ENCODE results near the gene PRKCH.

The PRKCH gene

GRCh38 chr14:61337893-61338292, 16.5 kb downstream of the PRKCH start:
- DNase-seq (ENCODE audit: low spot score) = peak; percentile 91

- DNase-seq (ENCODE audit: low spot score) = no peak
Observed at GRCh38 chr14:61338457-61338856, 17.1 kb downstream of the PRKCH start.

DNA sequence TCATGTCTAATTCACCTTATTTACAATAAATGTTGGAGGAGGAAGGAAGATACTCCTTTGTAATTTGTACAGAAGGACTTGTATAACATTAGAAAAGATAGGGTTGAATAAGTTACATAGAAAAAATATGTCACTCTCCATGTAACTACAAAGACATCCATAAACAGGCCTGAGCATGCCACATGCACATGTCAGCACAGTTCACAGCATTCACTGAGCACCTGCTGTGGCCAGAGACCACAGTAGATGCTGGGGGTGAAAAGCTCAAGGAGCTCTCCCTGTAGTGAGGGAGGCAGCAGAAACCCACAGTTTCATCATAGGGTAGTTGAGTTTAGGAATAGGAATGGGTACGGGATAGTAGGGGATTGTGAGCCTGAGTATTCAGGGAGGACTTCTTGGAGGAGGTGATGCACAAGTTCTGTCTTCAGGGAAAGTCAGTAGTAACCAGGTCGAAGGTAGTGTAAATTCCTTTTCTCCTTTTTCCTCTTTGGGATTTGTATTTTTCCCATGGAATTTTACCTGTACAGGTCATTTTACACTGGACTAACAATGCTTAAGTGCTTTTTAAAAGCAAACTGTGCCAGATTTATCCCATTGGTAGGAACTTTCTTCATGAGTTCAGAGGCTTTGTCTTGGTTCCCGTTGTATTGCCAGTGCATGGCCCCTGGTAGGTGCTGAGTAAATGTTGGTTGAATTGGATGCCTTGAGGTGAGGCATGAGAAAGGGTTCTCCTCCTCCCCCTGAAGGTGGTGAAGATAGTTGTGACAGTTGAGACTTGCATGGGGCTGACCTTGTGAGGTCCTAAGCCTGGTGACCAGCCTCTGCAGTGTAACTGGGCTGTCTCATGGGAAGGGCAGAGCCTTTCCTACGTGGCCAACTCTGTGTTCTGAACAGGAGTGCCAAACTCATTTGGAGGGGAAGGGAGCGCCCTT, 20.2 kb downstream of the PRKCH start:
- no peak for DNase-seq (ENCODE audit: low spot score)

DNA sequence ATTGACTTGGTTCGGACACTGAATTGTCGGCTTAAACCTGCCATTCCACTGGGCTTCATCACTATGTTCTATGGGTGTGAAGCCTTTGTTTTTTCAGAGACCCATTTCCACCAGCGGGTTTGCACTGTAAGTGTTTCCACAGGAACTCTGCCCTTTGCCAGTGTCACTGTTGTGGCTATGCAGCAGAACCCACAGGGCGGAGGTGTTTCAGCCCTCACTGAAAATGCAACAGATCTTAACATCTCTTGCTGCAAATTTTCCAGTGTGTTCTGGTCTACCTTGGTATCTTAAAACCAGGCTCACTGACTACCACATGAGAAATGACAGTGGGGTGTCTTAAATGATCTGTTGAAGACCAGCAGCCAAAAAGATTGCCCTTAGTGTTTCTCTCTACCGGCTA, 21.1 kb downstream of the PRKCH start:
- DNase-seq (ENCODE audit: low spot score) = peak; percentile 90

DNA sequence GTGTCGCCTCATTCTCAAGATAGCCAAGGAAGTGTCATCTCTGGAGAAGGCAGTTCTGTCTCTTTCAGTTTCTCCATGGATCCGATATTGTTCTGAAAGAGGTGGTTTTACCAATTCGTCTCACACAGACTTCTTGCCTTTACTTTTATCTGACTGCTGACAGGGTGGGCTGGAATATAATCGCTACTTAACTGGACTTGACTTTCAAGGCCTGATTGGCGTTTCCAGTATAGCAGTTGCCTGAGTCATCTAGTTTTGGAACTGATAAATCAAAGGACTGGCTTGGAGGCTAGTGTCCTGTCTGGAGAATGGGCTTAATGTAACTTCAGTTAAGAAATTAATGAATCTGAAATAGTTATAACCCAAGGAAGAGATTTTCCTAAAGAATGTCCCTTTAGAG, 21.6 kb downstream of the PRKCH start:
- no peak for DNase-seq (ENCODE audit: low spot score)

GRCh38 chr14:61343471-61343870, 22.1 kb downstream of the PRKCH start:
- no peak for DNase-seq (ENCODE audit: low spot score)

DNA sequence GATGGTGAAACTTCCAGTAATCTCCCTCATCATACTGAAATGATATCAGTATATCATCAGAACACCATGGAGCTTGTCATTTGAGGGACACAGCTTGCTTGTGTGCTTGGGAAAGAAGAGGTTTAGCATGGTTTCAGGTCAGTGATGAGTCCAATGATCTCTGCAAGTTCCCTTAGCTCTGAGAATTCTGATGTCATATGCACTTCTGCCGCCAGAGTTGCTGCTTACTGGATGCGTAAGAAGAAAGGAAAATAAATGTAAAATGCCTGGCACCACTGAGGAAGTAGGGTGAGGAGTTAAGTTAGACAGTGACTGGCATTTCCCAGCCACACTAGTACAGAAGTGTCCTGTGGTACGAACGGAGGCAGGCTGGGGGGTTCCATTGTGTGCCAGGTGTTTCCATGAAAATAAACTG, 22.6 kb downstream of the PRKCH start:
- DNase-seq (ENCODE audit: low spot score) = peak; percentile 62

GRCh38 chr14:61344437-61345150, 23.2 kb downstream of the PRKCH start:
- DNase-seq (ENCODE audit: low spot score) = no peak

DNA sequence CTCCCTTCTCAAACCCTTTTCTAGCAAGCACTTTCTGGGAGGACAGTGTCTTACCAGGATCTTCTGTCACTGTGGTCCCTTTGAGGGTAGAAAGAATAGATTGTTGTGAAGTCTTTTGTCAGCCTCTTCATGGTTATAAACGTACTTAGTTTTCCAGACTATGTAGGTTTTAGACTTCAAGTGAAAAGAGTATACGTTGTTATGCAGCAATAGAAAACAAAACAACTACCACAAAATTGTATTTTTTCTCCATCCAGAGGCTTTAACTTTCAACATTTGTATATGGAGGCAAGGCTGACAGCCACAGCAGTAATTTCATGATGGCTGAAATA, 23.7 kb downstream of the PRKCH start:
- DNase-seq (ENCODE audit: low spot score) = no peak

GRCh38 chr14:61346221-61346620, 24.8 kb downstream of the PRKCH start:
- DNase-seq (ENCODE audit: low spot score) = no peak

GRCh38 chr14:61346793-61347192, 25.4 kb downstream of the PRKCH start:
- no peak for DNase-seq (ENCODE audit: low spot score)

- no peak for DNase-seq (ENCODE audit: low spot score)
Observed at GRCh38 chr14:61347826-61348443, 26.6 kb downstream of the PRKCH start.

DNA sequence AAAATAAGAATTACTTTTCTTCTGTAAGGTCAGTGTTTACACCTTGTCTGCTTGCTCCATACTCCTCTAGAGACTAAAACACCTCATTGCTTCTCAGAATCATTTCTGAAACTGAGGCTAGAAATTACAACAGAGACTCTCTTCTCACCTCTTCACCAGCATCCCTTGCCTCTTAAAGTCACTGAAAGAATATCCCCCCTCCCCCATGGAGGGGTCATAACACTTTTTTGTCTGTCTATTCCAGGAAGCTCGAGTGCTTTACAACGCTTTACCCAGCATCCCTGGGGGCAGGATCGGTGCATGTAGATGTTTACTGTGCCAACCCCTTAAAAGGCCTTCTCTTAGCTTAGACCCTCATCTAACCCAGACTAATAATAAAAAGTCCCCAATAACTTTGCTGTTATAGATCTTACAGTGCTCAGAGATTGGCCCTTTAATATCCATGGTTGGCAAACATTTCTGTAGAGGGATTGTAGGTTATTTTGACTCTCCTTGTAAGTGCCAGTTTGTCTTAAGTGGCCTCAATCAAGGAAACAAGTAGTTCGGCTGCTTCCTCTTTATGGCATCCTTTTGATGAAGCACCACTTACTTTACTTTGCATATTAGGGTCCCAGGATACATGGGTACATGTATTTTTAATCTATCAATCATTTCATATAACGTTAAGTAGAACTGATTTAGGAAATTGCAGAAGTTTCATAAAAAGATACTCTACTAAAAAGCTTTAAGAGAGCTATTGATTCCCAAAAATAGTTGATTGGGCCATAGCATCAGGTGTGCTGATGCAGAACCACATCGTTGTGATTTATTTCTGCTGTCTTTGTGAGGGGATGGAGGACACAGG, 29.3 kb downstream of the PRKCH start:
- peak; percentile 71 for DNase-seq (ENCODE audit: low spot score)

DNA sequence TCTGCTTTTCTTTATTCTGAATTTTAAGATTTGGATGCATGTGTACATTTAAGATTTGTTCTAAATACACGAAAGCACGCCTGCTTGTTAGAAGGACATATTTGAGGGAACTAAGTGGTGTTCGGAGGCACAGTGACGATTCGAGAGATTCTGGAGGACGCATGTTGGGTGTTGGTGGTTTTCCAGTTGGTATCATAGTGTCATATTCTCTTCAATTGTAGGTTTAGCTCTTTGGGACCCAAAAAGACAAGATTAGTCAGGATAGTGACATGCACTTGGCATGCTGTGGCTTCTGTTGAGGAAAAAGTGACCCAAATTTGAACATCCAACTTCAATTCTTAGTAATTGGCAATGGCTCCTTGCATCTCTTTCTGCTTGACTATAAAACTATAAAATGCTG, 30.1 kb downstream of the PRKCH start:
- no peak for DNase-seq (ENCODE audit: low spot score)

GRCh38 chr14:61355892-61356325, 34.5 kb downstream of the PRKCH start:
- peak; percentile 73 for DNase-seq (ENCODE audit: low spot score)

GRCh38 chr14:61357123-61357522, 35.7 kb downstream of the PRKCH start:
- DNase-seq (ENCODE audit: low spot score) = no peak

DNA sequence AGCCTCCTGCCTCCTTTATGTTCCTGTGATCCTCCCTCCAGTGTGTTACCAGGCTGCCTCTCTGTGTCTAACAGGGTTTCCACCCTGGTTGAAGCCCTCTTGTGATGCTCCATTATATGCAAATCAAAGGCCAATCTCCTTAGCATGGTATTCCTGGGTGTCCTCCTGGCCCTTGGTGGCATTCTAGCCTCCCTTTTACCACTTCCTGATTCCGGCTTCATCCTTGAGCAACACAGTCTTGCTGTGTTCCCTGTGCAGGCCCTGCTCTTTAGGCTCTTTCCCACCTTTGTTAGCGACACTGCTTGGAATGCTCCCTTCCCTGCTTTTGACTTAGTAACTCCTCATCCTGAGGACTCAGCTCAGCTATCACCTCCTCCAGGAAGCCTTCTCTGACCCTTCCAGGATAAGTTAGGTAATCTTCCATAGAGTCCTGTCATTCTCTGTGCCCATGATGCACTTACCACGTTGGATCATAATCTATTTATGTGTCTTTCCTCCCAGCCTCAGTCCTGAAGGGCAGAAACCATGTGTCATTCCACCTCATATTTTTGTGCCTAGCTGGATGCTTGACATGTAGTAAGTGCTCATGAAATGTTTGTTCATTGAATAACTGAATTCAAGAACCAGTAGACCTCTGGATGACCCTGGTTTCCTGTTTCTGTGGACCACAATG, 37.3 kb downstream of the PRKCH start:
- DNase-seq (ENCODE audit: low spot score) = no peak

- no peak for DNase-seq (ENCODE audit: low spot score)
Observed at GRCh38 chr14:61360796-61361525, 39.6 kb downstream of the PRKCH start.

- no peak for DNase-seq (ENCODE audit: low spot score)
Observed at GRCh38 chr14:61362072-61362750, 40.8 kb downstream of the PRKCH start.

GRCh38 chr14:61364243-61364642, 42.9 kb downstream of the PRKCH start:
- no peak for DNase-seq (ENCODE audit: low spot score)

Measured in CD4-positive, alpha-beta T cell treated with Interleukin-2 at 100 ng/mL for 4 hours (primary cell).